HL-60 (cell line): Measurements from ENCODE around the gene PEX5L.

Source experiments
- CTCF ChIP-seq: IDR thresholded peaks from one replicate; pipeline ENCODE4 v1.5.1; 2011; ENCODE audit warnings: low read length, control low read depth, inconsistent platforms; ENCODE audit not compliant: insufficient read depth
- GABPA ChIP-seq: IDR thresholded peaks from 2 replicates; pipeline ENCODE4 v1.6.1; 2012; ENCODE audit warnings: low read depth
- POLR2AphosphoS5 ChIP-seq: IDR thresholded peaks from 2 replicates; pipeline ENCODE4 v1.6.1; 2012; ENCODE audit warnings: low read depth
- SPI1 ChIP-seq: IDR thresholded peaks from 2 replicates; pipeline ENCODE4 v1.6.1; 2012; ENCODE audit warnings: low read depth, mild to moderate bottlenecking, borderline replicate concordance
- TF ChIP-seq, protein P1 (sequence below): IDR thresholded peaks from 2 replicates; pipeline ENCODE4 v1.6.1; 2012; ENCODE audit warnings: low read depth; ENCODE audit not compliant: insufficient replicate concordance

GRCh38 chr3:179969525-179969924, 67.2 kb downstream of the PEX5L start:
- TF ChIP-seq CTCF (no peak), POLR2AphosphoS5 (no peak), SPI1 (no peak), GABPA (no peak)
- TF ChIP-seq, protein P1, sequence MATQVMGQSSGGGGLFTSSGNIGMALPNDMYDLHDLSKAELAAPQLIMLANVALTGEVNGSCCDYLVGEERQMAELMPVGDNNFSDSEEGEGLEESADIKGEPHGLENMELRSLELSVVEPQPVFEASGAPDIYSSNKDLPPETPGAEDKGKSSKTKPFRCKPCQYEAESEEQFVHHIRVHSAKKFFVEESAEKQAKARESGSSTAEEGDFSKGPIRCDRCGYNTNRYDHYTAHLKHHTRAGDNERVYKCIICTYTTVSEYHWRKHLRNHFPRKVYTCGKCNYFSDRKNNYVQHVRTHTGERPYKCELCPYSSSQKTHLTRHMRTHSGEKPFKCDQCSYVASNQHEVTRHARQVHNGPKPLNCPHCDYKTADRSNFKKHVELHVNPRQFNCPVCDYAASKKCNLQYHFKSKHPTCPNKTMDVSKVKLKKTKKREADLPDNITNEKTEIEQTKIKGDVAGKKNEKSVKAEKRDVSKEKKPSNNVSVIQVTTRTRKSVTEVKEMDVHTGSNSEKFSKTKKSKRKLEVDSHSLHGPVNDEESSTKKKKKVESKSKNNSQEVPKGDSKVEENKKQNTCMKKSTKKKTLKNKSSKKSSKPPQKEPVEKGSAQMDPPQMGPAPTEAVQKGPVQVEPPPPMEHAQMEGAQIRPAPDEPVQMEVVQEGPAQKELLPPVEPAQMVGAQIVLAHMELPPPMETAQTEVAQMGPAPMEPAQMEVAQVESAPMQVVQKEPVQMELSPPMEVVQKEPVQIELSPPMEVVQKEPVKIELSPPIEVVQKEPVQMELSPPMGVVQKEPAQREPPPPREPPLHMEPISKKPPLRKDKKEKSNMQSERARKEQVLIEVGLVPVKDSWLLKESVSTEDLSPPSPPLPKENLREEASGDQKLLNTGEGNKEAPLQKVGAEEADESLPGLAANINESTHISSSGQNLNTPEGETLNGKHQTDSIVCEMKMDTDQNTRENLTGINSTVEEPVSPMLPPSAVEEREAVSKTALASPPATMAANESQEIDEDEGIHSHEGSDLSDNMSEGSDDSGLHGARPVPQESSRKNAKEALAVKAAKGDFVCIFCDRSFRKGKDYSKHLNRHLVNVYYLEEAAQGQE: no peak
